GM18505 (cell line): ENCODE measurements around the gene SLC38A10.

ENCODE experiments used
- ATAC-seq: cut with Tn5 transposase; IDR thresholded peaks from one replicate; pipeline ENCODE4 v1.9.1; 2021; ENCODE audit not compliant: unreplicated experiment
- POLR2A ChIP-seq: IDR thresholded peaks from 4 replicates; pipeline ENCODE4 v1.6.1; 2011; ENCODE audit warnings: borderline replicate concordance; ENCODE audit not compliant: insufficient read depth, insufficient read length; ENCODE audit errors: extremely low read depth

The SLC38A10 gene

DNA sequence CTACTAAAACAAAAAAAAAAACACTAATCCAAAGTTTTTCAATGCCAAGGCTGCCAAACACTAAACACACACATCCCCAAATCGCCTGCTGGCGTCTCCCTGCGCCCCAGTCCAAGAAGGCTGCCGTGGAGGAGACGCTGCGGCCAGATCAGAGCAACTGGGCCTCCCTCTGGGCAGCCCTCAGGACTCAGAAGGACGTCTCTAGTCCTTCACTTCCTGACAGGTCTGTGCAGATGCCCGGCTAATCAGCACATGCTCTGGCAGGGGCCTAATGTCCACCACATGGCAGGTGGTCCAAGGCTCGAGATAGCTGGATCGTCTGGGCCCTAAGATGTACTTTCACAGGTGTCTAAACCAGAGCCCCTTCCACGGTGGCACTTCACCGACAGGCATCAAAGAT, 2.7 kb downstream of the SLC38A10 start:
- no peak for TF ChIP-seq POLR2A

DNA sequence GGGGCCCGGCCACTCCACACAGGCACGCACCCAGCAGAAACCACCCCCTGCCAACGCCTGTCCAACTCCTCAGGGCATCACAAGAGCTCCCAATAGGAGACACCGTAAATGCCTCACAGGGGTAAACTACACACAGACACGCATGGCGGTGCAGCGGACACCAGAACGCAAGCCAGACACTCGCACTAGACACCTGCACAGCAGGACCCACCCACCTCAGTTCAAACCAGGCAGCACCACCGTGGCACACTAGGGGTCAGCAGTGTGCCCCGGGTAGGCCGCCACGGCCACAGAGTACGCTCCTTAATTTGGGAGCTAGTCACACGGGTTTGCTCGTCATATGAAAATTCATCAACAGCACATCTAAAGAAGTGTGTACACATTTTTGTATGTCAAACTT, 3.4 kb downstream of the SLC38A10 start:
- no peak for ATAC-seq
- TF ChIP-seq POLR2A = no peak

More for the DNA sequence above, 2.7 kb downstream of the SLC38A10 start:
- no peak for ATAC-seq

DNA sequence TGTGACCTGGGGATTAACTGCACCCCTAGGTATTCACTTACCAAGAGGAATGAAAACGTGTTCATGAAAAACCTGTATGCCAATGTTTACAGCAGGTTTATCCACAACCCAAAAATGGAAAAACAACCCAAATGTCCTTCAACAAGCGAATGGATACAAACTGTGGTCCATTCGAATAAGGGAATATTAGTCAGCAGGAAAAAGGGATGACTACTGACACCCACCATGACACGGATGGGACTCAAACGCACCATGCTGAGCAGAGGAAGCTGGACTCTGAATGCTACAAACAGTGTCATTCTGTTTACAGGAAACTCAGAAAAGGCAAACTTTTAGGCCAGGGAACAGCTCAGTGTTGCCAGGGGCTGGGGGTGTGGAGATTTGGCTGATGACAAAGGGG, 4.9 kb downstream of the SLC38A10 start:
- ATAC-seq = no peak
- TF ChIP-seq POLR2A = no peak

GRCh38 chr17:81289627-81290026, 5.5 kb downstream of the SLC38A10 start:
- ATAC-seq = no peak
- no peak for TF ChIP-seq POLR2A

- no peak for ATAC-seq
Measured at GRCh38 chr17:81288715-81289114, 6.4 kb downstream of the SLC38A10 start.

DNA sequence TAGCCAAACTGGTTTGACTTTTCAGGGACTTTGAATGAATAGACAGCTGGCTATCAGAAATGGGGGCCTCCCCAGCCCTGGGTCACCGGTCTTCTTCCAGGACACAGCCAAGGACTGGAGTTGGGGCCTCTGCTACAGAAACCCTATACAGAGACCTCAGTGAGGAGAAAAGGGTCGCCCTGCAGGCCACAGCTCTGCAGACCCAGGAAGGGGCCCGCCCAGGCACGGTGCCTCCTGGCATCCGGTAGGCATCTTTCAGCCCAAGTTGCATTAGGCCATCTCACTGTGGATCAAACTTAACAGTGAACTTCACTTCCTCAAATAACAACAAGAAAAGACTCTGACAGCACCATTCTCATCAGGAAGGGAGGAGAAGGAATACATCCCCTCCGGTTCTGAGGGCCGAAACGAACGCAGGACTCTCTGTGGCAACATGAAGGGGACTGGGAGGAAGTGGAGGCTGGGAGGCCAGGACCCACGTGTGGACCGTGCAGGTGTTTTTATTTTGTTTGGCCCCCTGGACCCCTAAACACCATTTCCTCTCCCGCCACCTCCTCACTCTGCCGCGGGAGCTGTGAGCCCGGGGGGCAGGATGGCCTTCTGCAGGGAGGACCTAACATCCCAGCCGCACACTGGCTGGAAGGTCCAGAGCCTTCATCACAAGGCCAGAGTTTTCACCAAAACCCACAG, 7.2 kb downstream of the SLC38A10 start:
- no peak for ATAC-seq

More at GRCh38 chr17:81288715-81289114, 6.4 kb downstream of the SLC38A10 start:
- TF ChIP-seq POLR2A = no peak

DNA sequence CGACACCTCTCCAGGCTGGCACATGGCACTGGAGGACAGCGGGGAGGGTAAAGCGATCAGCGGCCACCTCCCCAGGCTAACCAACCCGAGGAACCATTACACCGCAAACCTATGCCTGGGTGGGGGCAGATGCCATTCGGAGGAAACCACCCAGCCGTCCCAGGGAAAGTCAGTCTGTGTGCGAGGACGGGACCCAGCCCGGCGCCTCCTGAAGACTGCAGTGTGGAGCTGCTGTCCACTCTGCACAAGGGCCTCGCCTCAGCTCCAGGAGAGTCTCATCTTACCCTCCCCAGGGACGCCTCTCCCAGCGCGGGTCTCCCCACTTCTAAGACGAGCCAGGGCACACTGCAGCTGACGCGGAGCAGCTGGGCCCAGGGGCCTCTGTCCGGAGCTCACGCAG, 8.0 kb downstream of the SLC38A10 start:
- no peak for ATAC-seq
- no peak for TF ChIP-seq POLR2A

More for the DNA sequence above, 7.2 kb downstream of the SLC38A10 start:
- TF ChIP-seq POLR2A = no peak

DNA sequence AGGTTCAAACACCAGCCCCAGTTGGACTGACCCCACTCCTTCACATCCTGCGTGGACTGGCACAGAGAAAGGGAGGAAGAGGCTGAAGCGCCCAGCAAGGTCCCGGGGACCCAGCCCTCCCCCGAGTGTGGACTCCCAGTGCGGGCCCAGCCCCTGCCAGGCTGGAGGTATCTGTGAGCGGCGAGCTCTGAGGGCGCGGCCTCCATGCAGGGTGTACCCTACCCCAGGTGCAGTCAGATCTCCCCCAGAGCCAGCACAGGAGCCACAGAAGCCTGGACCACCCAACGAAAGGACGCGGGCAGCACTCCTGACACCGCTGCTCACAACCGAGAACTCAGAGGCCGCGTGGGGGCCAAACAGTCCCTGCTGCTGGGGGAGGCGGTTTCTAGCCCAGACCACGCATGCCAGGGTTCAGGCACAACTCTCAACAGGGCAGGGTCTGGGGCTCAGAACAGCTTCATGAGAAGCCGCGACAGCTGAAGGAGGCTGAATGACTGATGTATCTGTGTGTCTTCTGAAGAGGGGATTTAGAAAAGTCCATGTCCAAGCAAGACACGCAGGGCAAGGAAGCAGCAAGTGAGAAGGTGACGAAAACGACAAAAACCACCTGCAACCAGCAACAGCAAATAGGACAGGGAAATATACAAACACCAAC, 8.5 kb downstream of the SLC38A10 start:
- no peak for TF ChIP-seq POLR2A
- no peak for ATAC-seq

DNA sequence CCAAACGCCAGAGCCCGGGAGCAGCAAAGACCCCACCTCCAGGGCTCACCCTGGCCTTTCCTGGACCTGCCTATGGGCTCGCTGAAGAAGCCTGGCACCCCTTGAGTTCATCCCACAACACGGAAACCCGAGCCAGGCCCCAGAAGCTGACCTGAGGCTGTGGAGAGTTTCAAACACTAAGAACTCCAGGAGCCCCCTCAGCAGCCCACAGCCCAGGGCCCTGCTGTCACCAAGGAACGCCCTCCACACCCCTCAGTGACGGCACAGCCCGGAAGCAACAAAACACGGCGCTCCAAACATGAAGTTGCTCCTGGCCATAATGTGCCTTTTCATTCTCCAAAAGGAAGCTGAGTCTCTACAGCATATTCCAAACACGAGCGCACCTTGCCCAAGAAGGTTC, 9.2 kb downstream of the SLC38A10 start:
- no peak for TF ChIP-seq POLR2A
- no peak for ATAC-seq

DNA sequence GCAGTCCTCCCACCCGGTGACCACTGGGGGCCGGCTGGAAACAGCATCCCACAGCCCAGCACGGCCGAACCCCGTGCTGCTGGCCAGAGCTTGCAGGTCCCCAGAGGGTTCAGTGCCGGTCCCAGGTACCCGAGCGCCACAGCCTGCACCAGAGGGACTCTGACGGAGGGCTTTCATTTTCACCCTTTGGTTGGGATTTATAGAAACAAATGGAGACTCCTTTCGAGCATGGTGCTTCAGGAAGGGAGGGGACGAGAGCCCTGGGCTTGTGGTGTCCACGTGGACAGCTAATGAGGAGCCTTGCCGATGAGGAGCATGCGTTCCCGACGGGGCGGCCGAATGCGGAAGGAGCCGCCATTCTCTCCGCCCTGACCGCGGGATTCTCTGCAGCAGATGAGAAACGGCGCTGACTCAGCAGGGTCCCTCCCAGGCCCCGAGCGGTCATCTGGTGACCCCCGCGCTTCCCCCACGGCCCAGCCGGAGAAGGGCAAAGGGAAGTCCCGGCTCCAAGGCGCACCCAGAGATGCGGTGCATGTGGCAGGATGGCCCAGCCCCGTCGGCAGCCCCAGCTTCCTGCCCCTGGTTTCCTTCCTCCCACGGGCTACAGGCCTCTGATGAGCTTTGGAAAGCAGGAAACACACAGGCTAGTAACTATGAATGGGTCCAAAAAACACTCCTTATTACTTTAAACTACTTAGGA, 9.8 kb downstream of the SLC38A10 start:
- ATAC-seq = no peak
- peak; percentile 63 for TF ChIP-seq POLR2A

- no peak for ATAC-seq
- TF ChIP-seq POLR2A = no peak
Measured at GRCh38 chr17:81282876-81283275, 12.2 kb downstream of the SLC38A10 start.

GRCh38 chr17:81282141-81282540, 13.0 kb downstream of the SLC38A10 start:
- TF ChIP-seq POLR2A = no peak
- no peak for ATAC-seq

- no peak for ATAC-seq
- TF ChIP-seq POLR2A = no peak
Measured at GRCh38 chr17:81280571-81280970, 14.5 kb downstream of the SLC38A10 start.
